Neural progenitor cell (in vitro differentiated cells): Measurements from ENCODE around the gene TMIGD3. TPM values are rescaled to one million over a fixed set of nuclear protein-coding genes. Genes with fewer than 3 reads are reported as not detected.

Source experiments
- DNase-seq: peaks from one replicate; pipeline ENCODE4 v3.0.0-alpha.2; 2016; ENCODE audit warnings: low spot score
- H2AFZ ChIP-seq: fragments of 200-600 bp; sonication (generic); replicated peaks from 2 replicates; pipeline ENCODE4 v1.6.1; 2016; ENCODE audit warnings: antibody characterized with exemption
- H3F3A ChIP-seq: fragments of 200-600 bp; sonication (generic); 2 replicates; pipeline ENCODE4 v1.6.1; 2016; ENCODE audit warnings: antibody characterized with exemption, low read depth
- H3K27ac ChIP-seq: fragments of 200-600 bp; sonication (generic); 2 replicates; pipeline ENCODE4 v1.5.1; 2016; ENCODE audit warnings: mild to moderate bottlenecking
- H3K27me3 ChIP-seq: fragments of 200-600 bp; sonication (generic); 2 replicates; pipeline ENCODE4 v1.6.1; 2016; ENCODE audit warnings: mild to moderate bottlenecking, moderate library complexity
- H3K36me3 ChIP-seq: fragments of 200-600 bp; sonication (generic); 2 replicates; pipeline ENCODE4 v1.5.1; 2016
- H3K4me1 ChIP-seq: fragments of 200-600 bp; sonication (generic); 2 replicates; pipeline ENCODE4 v1.6.1; 2016; ENCODE audit warnings: mixed run types
- H3K4me2 ChIP-seq: fragments of 200-600 bp; sonication (generic); 2 replicates; pipeline ENCODE4 v1.6.1; 2016
- H3K4me3 ChIP-seq: fragments of 200-600 bp; sonication (generic); 2 replicates; pipeline ENCODE4 v1.5.1; 2016
- H3K79me2 ChIP-seq: fragments of 200-600 bp; sonication (generic); 2 replicates; pipeline ENCODE4 v1.6.1; 2016; ENCODE audit warnings: low read depth
- H3K9ac ChIP-seq: fragments of 200-600 bp; sonication (generic); 2 replicates; pipeline ENCODE4 v1.6.1; 2016
- H3K9me3 ChIP-seq: fragments of 200-600 bp; sonication (generic); 2 replicates; pipeline ENCODE4 v1.5.1; 2016; ENCODE audit warnings: low read depth
- H4K20me1 ChIP-seq: fragments of 200-600 bp; sonication (generic); 2 replicates; pipeline ENCODE4 v1.6.1; 2016; ENCODE audit warnings: low read depth
- H3K27ac Mint-ChIP-seq: 3 replicates; pipeline ENCODE4 v1.8.0; 2021; ENCODE audit warnings: mixed read lengths
- H3K27me3 Mint-ChIP-seq: 2 replicates; pipeline ENCODE4 v1.8.0; 2022; ENCODE audit warnings: low read depth, mild to moderate bottlenecking, inconsistent platforms, moderate library complexity, mixed read lengths; ENCODE audit not compliant: insufficient read depth
- H3K36me3 Mint-ChIP-seq: 3 replicates; pipeline ENCODE4 v1.8.0; 2021; ENCODE audit warnings: mixed read lengths
- H3K4me1 Mint-ChIP-seq: 3 replicates; pipeline ENCODE4 v1.8.0; 2021; ENCODE audit warnings: mixed read lengths
- H3K4me3 Mint-ChIP-seq: 3 replicates; pipeline ENCODE4 v1.8.0; 2021; ENCODE audit warnings: mild to moderate bottlenecking, moderate library complexity, mixed read lengths
- H3K9me3 Mint-ChIP-seq: 3 replicates; pipeline ENCODE4 v1.8.0; 2020; ENCODE audit warnings: mixed read lengths
- EZH2 ChIP-seq: fragments of 200-600 bp; sonication (generic); IDR thresholded peaks from 2 replicates; pipeline ENCODE4 v1.6.1; 2017; ENCODE audit warnings: antibody characterized with exemption, mild to moderate bottlenecking, moderate library complexity
- EZH2phosphoT487 ChIP-seq: fragments of 200-600 bp; sonication (generic); IDR thresholded peaks from 2 replicates; pipeline ENCODE4 v1.6.1; 2017; ENCODE audit warnings: antibody characterized with exemption
- total RNA-seq: library from RNA; depleted of rRNA; stranded (reverse); fragments of >200 nt; gene quantifications from 2 replicates; pipeline ENCODE4 v1.2.3, GENCODE V29; 2015; ENCODE audit warnings: low replicate concordance
- TF ChIP-seq, protein P1 (sequence below): fragments of 200-600 bp; sonication (generic); IDR thresholded peaks from 2 replicates; pipeline ENCODE4 v1.5.1; 2017; ENCODE audit warnings: antibody characterized with exemption, mild to moderate bottlenecking

TMIGD3 gene
- total RNA-seq, 1 donor from 2014 or later = not detected

DNA sequence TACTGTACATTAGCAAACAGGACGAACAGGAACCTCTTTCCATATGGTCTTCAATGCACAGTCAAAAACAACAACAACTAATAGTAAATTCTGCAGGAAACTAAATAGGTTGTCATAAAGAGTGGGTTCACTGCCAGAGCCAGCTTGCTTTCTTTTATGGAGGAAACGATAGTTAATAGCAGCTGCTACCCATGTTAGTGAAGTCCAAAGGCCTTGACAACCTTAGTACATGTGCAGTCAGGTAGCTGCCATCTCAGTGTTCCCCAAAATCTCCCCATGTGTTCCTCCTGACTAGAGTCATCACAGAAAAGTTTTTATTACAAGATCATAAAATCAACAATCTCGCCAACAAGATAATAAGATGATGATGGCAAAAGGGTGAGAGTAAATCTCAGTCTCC lies 16.6 kb upstream of the TMIGD3 start:
- no peaks in the 10 kb centered on the region for H3K4me1 Mint-ChIP-seq
- H3K27ac Mint-ChIP-seq = no peak overlapping the region
- no peaks in the 10 kb centered on the region for H4K20me1 ChIP-seq
- no peak for DNase-seq
- H3K36me3 ChIP-seq = no peaks in the 10 kb centered on the region
- no peak overlapping the region for H2AFZ ChIP-seq
- H3K9me3 Mint-ChIP-seq = peaks cover 7% of the 10 kb centered on the region
- H3K79me2 ChIP-seq = no peaks in the 10 kb centered on the region
- H3K36me3 Mint-ChIP-seq = no peaks in the 10 kb centered on the region
- no peaks in the 10 kb centered on the region for H3K9me3 ChIP-seq
- TF ChIP-seq, protein P1, sequence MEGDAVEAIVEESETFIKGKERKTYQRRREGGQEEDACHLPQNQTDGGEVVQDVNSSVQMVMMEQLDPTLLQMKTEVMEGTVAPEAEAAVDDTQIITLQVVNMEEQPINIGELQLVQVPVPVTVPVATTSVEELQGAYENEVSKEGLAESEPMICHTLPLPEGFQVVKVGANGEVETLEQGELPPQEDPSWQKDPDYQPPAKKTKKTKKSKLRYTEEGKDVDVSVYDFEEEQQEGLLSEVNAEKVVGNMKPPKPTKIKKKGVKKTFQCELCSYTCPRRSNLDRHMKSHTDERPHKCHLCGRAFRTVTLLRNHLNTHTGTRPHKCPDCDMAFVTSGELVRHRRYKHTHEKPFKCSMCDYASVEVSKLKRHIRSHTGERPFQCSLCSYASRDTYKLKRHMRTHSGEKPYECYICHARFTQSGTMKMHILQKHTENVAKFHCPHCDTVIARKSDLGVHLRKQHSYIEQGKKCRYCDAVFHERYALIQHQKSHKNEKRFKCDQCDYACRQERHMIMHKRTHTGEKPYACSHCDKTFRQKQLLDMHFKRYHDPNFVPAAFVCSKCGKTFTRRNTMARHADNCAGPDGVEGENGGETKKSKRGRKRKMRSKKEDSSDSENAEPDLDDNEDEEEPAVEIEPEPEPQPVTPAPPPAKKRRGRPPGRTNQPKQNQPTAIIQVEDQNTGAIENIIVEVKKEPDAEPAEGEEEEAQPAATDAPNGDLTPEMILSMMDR = no peak
- TF ChIP-seq EZH2phosphoT487 (no peak), EZH2 (no peak)
- H3K4me2 ChIP-seq = no peak overlapping the region
- no peaks in the 10 kb centered on the region for H3K27me3 Mint-ChIP-seq
- no peak overlapping the region for H3K9ac ChIP-seq
- H3K4me3 ChIP-seq = no peak overlapping the region
- H3K27me3 ChIP-seq = no peaks in the 10 kb centered on the region
- no peak overlapping the region for H3K27ac ChIP-seq
- H3K4me3 Mint-ChIP-seq = no peak overlapping the region
- H3K4me1 ChIP-seq = no peaks in the 10 kb centered on the region
- no peaks in the 10 kb centered on the region for H3F3A ChIP-seq

DNA sequence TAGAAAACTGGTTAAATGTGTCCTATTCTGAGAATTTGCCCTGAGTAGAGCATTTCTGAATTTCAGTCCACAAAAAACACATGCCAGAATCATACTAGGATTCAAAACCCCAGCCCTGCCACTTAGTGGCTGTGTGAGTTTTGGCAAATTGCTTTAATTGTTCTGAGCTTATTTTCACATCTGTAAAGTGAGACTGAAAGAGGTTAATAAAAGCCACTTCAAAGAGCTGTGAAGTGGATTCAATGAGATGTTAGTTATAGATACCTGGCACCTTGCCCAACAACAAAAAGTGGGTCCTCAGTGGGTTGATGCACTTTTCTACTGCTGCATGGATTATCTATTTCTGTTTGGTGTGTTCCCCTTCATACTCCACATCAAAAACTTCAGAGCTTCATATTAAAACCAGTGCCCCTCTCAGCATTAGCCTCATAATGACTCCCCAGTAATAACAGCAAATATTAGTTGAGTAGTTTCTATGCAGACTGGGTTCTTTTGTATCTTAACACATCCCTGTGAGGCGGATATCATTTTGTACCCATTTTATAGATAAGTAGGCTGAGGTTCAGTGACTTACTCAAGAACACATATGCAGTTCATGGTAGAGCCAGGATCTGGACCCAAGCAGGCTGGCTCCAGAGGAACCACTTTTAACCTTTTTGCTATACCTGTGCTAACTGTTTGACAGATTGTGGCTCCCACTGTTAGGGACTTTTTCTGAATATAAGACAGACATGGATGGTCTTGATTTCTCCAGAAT lies 14.2 kb upstream of the TMIGD3 start:
- Histone ChIP-seq H3K27me3 (no peaks in the 10 kb centered on the region), H3F3A (no peaks in the 10 kb centered on the region), H3K4me3 (no peak overlapping the region), H3K79me2 (no peaks in the 10 kb centered on the region), H3K27ac (no peak overlapping the region), H3K9ac (no peak overlapping the region), H3K36me3 (no peaks in the 10 kb centered on the region), H3K4me1 (no peaks in the 10 kb centered on the region), H3K9me3 (no peaks in the 10 kb centered on the region), H4K20me1 (no peaks in the 10 kb centered on the region), H3K4me2 (no peak overlapping the region), H2AFZ (no peak overlapping the region)
- H3K4me3 Mint-ChIP-seq = no peak overlapping the region
- no peak for DNase-seq
- no peaks in the 10 kb centered on the region for H3K9me3 Mint-ChIP-seq
- TF ChIP-seq EZH2phosphoT487 (no peak), EZH2 (no peak)
- TF ChIP-seq, protein P1 = no peak
- no peaks in the 10 kb centered on the region for H3K4me1 Mint-ChIP-seq
- H3K27ac Mint-ChIP-seq = no peak overlapping the region
- no peaks in the 10 kb centered on the region for H3K36me3 Mint-ChIP-seq
- peaks cover 2% of the 10 kb centered on the region for H3K27me3 Mint-ChIP-seq

DNA sequence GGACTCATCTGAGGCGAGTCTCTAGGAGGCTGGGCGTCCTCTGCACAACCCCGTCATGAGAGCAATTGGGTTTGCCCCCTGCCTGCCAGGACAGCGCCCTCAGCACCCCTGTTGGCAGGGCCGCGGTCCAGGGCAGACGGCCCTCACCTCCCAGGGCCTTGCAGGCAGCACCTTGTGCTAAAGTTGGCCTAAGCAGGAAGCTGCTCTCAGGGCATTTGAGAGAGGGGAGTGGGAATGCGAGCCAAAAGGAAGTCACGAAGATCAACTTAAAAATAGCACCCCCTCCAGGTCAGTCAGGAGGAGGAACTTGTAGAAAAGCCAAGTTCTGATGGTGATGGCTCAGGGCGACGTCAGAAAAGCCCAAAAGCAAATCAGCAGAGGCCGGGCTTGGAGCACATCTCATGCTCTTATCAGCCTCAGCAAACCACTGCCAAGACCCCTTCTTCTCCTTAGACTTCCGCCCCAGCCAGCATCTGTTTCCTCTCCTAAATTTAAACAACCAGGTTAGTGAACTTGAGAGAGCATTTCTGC lies 12.6 kb upstream of the TMIGD3 start:
- H3K27ac ChIP-seq = no peak overlapping the region

More for the DNA sequence above, 12.6 kb upstream of the TMIGD3 start:
- no peaks in the 10 kb centered on the region for H3K4me1 Mint-ChIP-seq
- DNase-seq = peak; percentile 21
- Histone ChIP-seq H3K36me3 (no peaks in the 10 kb centered on the region), H3K27me3 (no peaks in the 10 kb centered on the region), H3F3A (no peaks in the 10 kb centered on the region), H3K9ac (no peak overlapping the region), H3K4me1 (no peaks in the 10 kb centered on the region), H3K4me3 (no peak overlapping the region), H2AFZ (peak overlapping the region; percentile 60), H3K79me2 (no peaks in the 10 kb centered on the region), H3K4me2 (no peak overlapping the region), H4K20me1 (no peaks in the 10 kb centered on the region), H3K9me3 (no peaks in the 10 kb centered on the region)
- peaks cover 4% of the 10 kb centered on the region for H3K27me3 Mint-ChIP-seq
- peak overlapping the region; percentile 9 for H3K27ac Mint-ChIP-seq
- TF ChIP-seq, protein P1 = peak; percentile 28
- TF ChIP-seq EZH2phosphoT487 = no peak
- no peak overlapping the region for H3K4me3 Mint-ChIP-seq
- no peaks in the 10 kb centered on the region for H3K36me3 Mint-ChIP-seq
- H3K9me3 Mint-ChIP-seq = no peaks in the 10 kb centered on the region
